ENCODE results near the gene MIX23. TPM values are rescaled to one million over a fixed set of nuclear protein-coding genes. Genes with fewer than 3 reads are reported as not detected.

The MIX23 gene
- total and polyA plus RNA-seq, 2 of the 4 experiments (the other 2 are of a cell fraction) = 10.0 to 26.7 TPM

GRCh38 chr3:122421836-122422235, 38.8 kb upstream of the MIX23 start:
- Histone ChIP-seq H2BK15ac (ENCODE audit: low read depth, low read length) (no peak overlapping the region), H4K91ac (ENCODE audit: insufficient read depth, low read depth, low read length) (no peak overlapping the region), H3K18ac (ENCODE audit: low read depth, low read length) (no peak overlapping the region), H3K9me3 (ENCODE audit: control insufficient read depth, insufficient read depth, low read length) (no peaks in the 10 kb centered on the region), H3K23ac (ENCODE audit: low read depth, low read length) (no peak overlapping the region), H4K8ac (ENCODE audit: low read depth in 2 of 2, low read length in 2 of 2) (no peak overlapping the region), H2AK5ac (ENCODE audit: low read depth, low read length) (no peak overlapping the region), H3K4me2 (ENCODE audit: low read depth, low read length) (no peak overlapping the region), H3K14ac (replicated peaks; ENCODE audit: low read depth, low read length) (no peak overlapping the region), H2AFZ (replicated peaks; ENCODE audit: low read length, poor library complexity) (no peak overlapping the region), H3K27me3 (ENCODE audit: control insufficient read depth, insufficient read depth, low read length) (no peaks in the 10 kb centered on the region), H2BK5ac (ENCODE audit: low read depth, low read length, poor library complexity, severe bottlenecking) (no peak overlapping the region), H3K9ac (ENCODE audit: low read depth, low read length) (no peak overlapping the region), H2BK120ac (ENCODE audit: low read depth, low read length) (no peak overlapping the region), H3K9me1 (ENCODE audit: insufficient read depth, low read length) (no peaks in the 10 kb centered on the region; the same call in 1 of the 2 replicates), H3K4me3 (ENCODE audit: insufficient read depth, low read depth, low read length) (no peak overlapping the region), H3K27ac (ENCODE audit: insufficient read depth, low read length) (no peak overlapping the region), H3K79me1 (ENCODE audit: low read depth in 1 of 2, low read length in 2 of 2) (peaks cover 22 to 31% of the 10 kb centered on the region in 2 experiments; a peak in 3 of 4 replicates), H3K56ac (ENCODE audit: extremely low read depth, insufficient read depth, low read length) (no peak overlapping the region), H3K36me3 (ENCODE audit: control insufficient read depth, insufficient read depth, low read length) (peaks cover 16% of the 10 kb centered on the region), H3K4me1 (ENCODE audit: control insufficient read depth, insufficient read depth, low read length) (peaks cover 2% of the 10 kb centered on the region), H2BK20ac (ENCODE audit: low read depth, low read length) (no peak overlapping the region), H4K5ac (ENCODE audit: low read depth, low read length) (no peak overlapping the region), H4K20me1 (ENCODE audit: insufficient read depth, low read length) (no peaks in the 10 kb centered on the region), H3K4ac (ENCODE audit: low read depth, low read length) (no peak overlapping the region), H2AK9ac (replicated peaks; ENCODE audit: low read depth, low read length, poor library complexity) (no peak overlapping the region)
- ATAC-seq (ENCODE audit: low read depth) (no peak), DNase-seq (no peak)
- dilution Hi-C loops (cut with HindIII; ENCODE audit: low sequenced_read_pairs, unreplicated experiment) (no loop called here), intact Hi-C loops (cut with micrococcal nuclease) (no loop called here), in situ Hi-C loops (cut with MboI; ENCODE audit: low sequenced_read_pairs) (no loop called here)
- no TSS peak for BruUV-seq (replicated peaks)
- no peak for TF ChIP-seq MAZ (IDR thresholded peaks at IDR 0.05; ENCODE audit: borderline replicate concordance, low read depth, low read length)
- TF ChIP-seq FOS (IDR thresholded peaks at IDR 0.05; ENCODE audit: low read depth, low read length) = no peak
- no peak for TF ChIP-seq RAD21 (IDR thresholded peaks at IDR 0.05; ENCODE audit: low read length)
- TF ChIP-seq POLR2A (IDR thresholded peaks at IDR 0.05; ENCODE audit: low read depth, low read length) = no peak
- no peak for TF ChIP-seq RFX5 (IDR thresholded peaks at IDR 0.05; ENCODE audit: low read depth, low read length)
- TF ChIP-seq MAFK (IDR thresholded peaks at IDR 0.05; ENCODE audit: low read depth, low read length) = no peak
- TF ChIP-seq MXI1 (IDR thresholded peaks at IDR 0.05; ENCODE audit: borderline replicate concordance, low read depth, low read length) = no peak
- no peak for TF ChIP-seq NFE2L2 (IDR thresholded peaks at IDR 0.05; ENCODE audit: low read depth, low read length)
- TF ChIP-seq BHLHE40 (IDR thresholded peaks at IDR 0.05; ENCODE audit: low read depth, low read length) = no peak
- TF ChIP-seq SMC3 (IDR thresholded peaks at IDR 0.05; ENCODE audit: low read depth, low read length) = no peak
- no peak for TF ChIP-seq CTCF (conservative IDR thresholded peaks at IDR 0.05; ENCODE audit: low read depth, low read length)
- no peak for TF ChIP-seq CHD1 (IDR thresholded peaks at IDR 0.05; ENCODE audit: low read depth, low read length)
- TF ChIP-seq RCOR1 (IDR thresholded peaks at IDR 0.05; ENCODE audit: insufficient replicate concordance, low read length) = no peak
- ChIA-PET POLR2A (ENCODE audit: unreplicated experiment) (no interaction called here), CTCF (no interaction called here)
- no CpG with 5 or more reads among the region's 2 CpGs for WGBS, 2 experiments (ENCODE audit: extremely low coverage in 2 of 2, insufficient read length in 1 of 2)
